PFSK-1 (cell line): ENCODE data around the gene ZNF280B.

ENCODE experiments used
- FOXP2 ChIP-seq: optimal IDR thresholded peaks from 2 replicates; pipeline ENCODE3; 2011; ENCODE audit warnings: borderline replicate concordance, control low read depth, inconsistent platforms; ENCODE audit not compliant: insufficient read depth; ENCODE audit errors: extremely low read length, extremely low read depth
- POLR2AphosphoS5 ChIP-seq: IDR thresholded peaks from 2 replicates; pipeline ENCODE4 v1.6.1; 2012; ENCODE audit warnings: low read depth, mild to moderate bottlenecking, control low read depth, low read length, moderate library complexity
- REST ChIP-seq, 2 experiments: IDR thresholded peaks; 2 replicates each; pipeline versions ENCODE4 v1.6.1 to v1.8.0; 2011 to 2012; ENCODE audit warnings: low read depth in 2 of 2, low read length in 2 of 2, control low read depth in 1 of 2, inconsistent platforms in 1 of 2, mild to moderate bottlenecking in 1 of 2, moderate library complexity in 1 of 2; ENCODE audit not compliant: insufficient read depth in 1 of 2
- SIN3A ChIP-seq: IDR thresholded peaks from 2 replicates; pipeline ENCODE4 v1.6.1; 2012; ENCODE audit warnings: mild to moderate bottlenecking, low read length, moderate library complexity, borderline replicate concordance; ENCODE audit not compliant: insufficient read depth
- TAF1 ChIP-seq: IDR thresholded peaks from 2 replicates; pipeline ENCODE4 v1.6.1; 2012; ENCODE audit warnings: low read length, control low read depth, borderline replicate concordance; ENCODE audit not compliant: insufficient read depth

ZNF280B gene

GRCh38 chr22:22442928-22443709 is 65.4 kb downstream of the ZNF280B start:
- TF ChIP-seq FOXP2: no peak
- no peak for TF ChIP-seq SIN3A
- TF ChIP-seq REST (IDR thresholded peaks at IDR 0.05; ENCODE audit: insufficient read depth in 1 of 2, low read depth in 2 of 2, low read length in 2 of 2): no peak
- TF ChIP-seq POLR2AphosphoS5: no peak
- no peak for TF ChIP-seq TAF1

- TF ChIP-seq POLR2AphosphoS5: no peak
- no peak for TF ChIP-seq SIN3A
- TF ChIP-seq TAF1: no peak
- TF ChIP-seq REST (IDR thresholded peaks at IDR 0.05; ENCODE audit: insufficient read depth in 1 of 2, low read depth in 2 of 2, low read length in 2 of 2): no peak
Observed at GRCh38 chr22:22440188-22440587, 68.4 kb downstream of the ZNF280B start.
